Stimulated activated CD4-positive, alpha-beta T cell treated with anti-CD3 and anti-CD28 coated beads, Interleukin-15, amount 100 ng/mL, for 48 hours (primary cell): ENCODE measurements around the gene CAPN15.

Source experiments
- DNase-seq, 2 donors: peaks; one replicate each; pipeline ENCODE4 v3.0.0-alpha.2; 2020; ENCODE audit warnings: low read depth in 2 of 2

The CAPN15 gene

GRCh38 chr16:525520-526180, 1.9 kb upstream of the CAPN15 start:
- peak; percentile 74 to 77 for DNase-seq

- no peak for DNase-seq
These were observed 1.1 kb upstream of the CAPN15 start for GRCh38 chr16:526181-527014.

- DNase-seq = no peak
These were observed 849 bp downstream of the CAPN15 start for GRCh38 chr16:528111-529011.

- DNase-seq = no peak
These were observed 1.6 kb downstream of the CAPN15 start for GRCh38 chr16:529012-529575.

GRCh38 chr16:530111-530817, 2.8 kb downstream of the CAPN15 start:
- no peak for DNase-seq

GRCh38 chr16:531494-532125, 4.1 kb downstream of the CAPN15 start:
- no peak for DNase-seq

GRCh38 chr16:533391-534123, 6.0 kb downstream of the CAPN15 start:
- DNase-seq = no peak

- no peak for DNase-seq
These were observed 6.6 kb downstream of the CAPN15 start for GRCh38 chr16:534135-534534.

GRCh38 chr16:534856-535445, 7.4 kb downstream of the CAPN15 start:
- DNase-seq = no peak

GRCh38 chr16:535446-536405, 8.2 kb downstream of the CAPN15 start:
- DNase-seq = no peak

- DNase-seq = no peak
These were observed 9.2 kb downstream of the CAPN15 start for GRCh38 chr16:536746-537145.

GRCh38 chr16:537415-538335, 10.2 kb downstream of the CAPN15 start:
- DNase-seq = no peak

- no peak for DNase-seq
These were observed 12.5 kb downstream of the CAPN15 start for GRCh38 chr16:539901-540530.

- no peak for DNase-seq
These were observed 13.3 kb downstream of the CAPN15 start for GRCh38 chr16:540645-541340.

GRCh38 chr16:543301-544164, 16.0 kb downstream of the CAPN15 start:
- DNase-seq = no peak
